ENCODE results near the gene PAPPA.

PAPPA gene

DNA sequence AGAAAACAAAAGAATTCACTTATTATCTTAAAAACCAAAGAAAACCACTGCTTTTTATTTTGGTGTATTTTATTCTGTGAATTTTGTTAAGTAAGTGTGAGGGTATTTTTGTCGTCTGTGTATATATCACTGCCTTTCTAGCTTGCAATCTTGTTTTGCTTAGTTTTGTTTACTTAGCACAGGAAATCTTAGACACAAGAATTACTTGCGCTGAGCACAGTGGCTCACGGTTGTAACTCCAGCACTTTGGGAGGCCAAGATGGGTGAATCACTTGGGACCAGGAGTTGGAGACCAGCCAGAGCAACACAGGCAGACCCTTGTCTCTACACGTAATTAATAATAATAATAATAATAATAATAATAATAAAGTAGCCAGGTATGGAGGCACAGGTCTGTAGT, 230.3 kb downstream of the PAPPA start:
- no peak for DNase-seq (ENCODE audit: low read depth in 2 of 2)

DNA sequence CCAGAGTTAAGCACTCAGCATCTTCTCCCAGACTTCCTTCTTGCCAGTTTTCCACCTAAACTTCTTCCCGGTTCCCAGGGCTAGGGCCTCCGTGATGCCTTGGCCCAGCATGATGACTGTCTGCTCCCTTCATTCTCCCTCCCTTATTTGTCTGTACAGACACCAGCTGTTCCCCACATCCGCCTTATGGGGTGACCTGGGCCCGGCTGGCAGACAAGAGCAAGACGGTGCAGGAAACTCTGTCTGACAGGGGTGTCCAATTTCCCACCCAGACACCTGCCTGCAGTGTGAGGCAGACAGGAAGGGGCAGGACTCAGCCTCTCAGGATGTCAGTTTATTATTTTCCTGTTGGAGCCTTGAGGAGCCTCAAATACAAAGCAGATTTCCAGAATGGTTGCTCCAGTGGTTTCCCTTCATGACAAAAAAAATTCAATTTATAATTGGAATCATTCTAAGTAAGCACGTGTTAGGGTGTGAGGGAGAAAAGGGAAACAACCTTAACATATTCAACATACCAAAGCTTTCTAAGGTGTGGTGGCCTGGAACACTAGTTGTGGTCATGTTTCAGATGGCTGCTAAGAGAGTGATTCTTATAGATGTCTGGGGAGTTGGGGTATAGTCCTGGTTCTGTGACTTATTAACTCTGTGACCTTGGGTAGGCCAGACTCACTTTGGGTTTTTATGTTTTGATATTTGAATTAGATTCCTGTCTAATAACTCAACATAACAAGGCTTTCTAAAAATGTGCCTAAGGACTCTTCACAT, 234.5 kb downstream of the PAPPA start:
- no peak for DNase-seq (ENCODE audit: low read depth in 2 of 2)

- no peak for DNase-seq (ENCODE audit: low read depth in 2 of 2)
Observed at GRCh38 chr9:116389541-116390302, 236.1 kb downstream of the PAPPA start.

- DNase-seq (ENCODE audit: low read depth in 2 of 2) = no peak
Observed at GRCh38 chr9:116390303-116391228, 237.0 kb downstream of the PAPPA start.

- no peak for DNase-seq (ENCODE audit: low read depth in 2 of 2)
Observed at GRCh38 chr9:116391306-116391900, 237.8 kb downstream of the PAPPA start.

DNA sequence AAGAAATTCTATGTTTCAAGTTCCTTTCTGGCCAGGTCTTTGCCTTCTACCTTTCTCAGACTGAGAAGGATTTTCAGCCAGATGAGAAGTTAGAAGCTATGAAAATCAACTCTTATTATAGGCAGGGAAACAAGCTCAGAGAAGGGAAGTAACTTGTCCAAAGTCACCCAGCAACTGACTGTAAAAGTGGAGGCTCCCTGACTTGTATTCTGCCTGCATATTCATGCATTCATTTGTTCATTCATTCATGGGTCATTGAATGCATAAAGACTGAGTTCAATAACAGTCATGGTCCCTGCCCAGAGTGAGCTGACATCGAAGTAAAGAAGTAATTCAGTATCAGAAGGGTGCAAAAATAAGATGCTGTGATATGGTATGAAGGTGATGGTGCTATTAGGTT, 239.6 kb downstream of the PAPPA start:
- no peak for DNase-seq (ENCODE audit: low read depth in 2 of 2)

GRCh38 chr9:116394070-116394469, 240.5 kb downstream of the PAPPA start:
- DNase-seq (ENCODE audit: low read depth in 2 of 2) = no peak

- DNase-seq (ENCODE audit: low read depth in 2 of 2) = no peak
Observed at GRCh38 chr9:116394894-116395698, 241.5 kb downstream of the PAPPA start.

GRCh38 chr9:116395699-116396037, 242.1 kb downstream of the PAPPA start:
- DNase-seq (ENCODE audit: low read depth in 2 of 2) = no peak

DNA sequence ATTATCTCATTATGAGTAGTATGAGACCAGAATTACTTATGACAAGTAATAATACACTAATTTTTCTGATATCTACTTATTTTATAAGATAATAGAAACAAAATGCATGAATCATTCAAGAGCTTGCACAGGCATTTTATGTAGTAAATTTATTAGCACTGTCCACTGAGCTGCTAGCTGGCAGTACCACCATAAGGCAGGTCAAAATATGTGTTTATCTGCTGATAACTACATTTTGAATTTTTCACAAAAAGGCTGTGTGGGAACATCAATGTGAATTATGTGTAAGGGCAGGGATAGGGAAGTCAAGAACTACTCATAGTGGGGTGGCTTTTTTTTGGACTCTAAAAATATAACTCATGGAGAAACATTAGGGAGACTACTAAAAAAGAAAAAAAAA, 249.6 kb downstream of the PAPPA start:
- no peak for DNase-seq (ENCODE audit: low read depth in 2 of 2)

DNA sequence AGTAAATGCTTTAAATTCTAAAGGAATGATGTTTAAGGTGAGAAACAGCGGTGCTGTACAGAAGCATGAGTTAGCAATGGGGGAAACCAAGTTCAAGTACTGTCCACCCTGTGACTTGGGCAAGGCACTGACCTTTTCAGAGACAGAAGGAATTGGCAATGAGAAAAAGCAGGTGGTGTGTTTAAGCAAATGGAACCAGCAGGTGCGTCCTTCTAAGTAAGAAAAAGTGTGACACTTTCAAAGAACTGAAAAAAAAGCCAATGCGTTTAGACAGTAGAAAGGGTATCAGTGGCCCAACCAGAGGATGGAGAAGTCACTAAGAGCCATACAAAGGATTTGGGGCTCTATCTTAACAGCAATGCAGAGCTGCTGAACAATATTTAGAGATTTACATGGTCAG, 250.6 kb downstream of the PAPPA start:
- DNase-seq (ENCODE audit: low read depth in 2 of 2) = no peak

GRCh38 chr9:116405321-116405720, 251.7 kb downstream of the PAPPA start:
- no peak for DNase-seq (ENCODE audit: low read depth in 2 of 2)

DNA sequence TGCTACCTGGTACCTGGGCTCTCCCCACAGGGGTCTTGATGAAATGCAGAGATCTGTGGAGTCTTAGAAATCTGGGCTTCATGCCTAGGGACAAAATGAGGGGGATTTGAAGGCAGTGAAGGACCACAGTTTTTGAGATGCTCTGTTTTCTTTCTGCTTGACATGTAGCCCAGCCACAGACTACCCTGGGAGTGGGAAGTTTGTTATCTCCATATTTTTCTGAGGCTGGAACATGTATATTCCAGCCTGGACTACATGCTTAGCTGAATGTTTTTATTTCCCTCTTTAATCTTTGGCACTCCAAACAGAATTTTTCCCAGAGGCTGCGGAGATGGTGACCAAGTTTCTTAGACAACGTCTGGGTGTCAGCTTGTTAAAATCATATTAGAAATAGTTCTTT, 252.9 kb downstream of the PAPPA start:
- DNase-seq (ENCODE audit: low read depth in 2 of 2) = no peak

DNA sequence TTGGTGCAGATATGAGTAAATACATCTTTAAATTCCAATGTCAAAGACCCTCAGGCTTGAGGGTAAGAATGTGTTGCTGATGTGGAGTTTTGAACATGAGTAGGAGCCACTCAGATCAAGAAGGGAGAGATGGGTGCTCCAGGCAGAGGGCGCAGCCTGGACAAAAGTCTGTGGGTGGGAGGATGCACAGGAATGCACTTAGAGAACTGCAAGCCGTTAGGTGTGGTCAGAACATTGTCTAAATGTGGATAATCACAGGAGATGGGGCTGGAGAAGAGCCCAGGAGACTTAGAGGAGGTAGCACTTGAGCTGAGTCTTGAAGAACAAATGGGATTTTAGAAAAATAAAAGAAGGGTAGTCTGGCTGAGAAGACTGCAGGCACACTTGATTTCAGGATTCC, 255.5 kb downstream of the PAPPA start:
- no peak for DNase-seq (ENCODE audit: low read depth in 2 of 2)

- no peak for DNase-seq (ENCODE audit: low read depth in 2 of 2)
Observed at GRCh38 chr9:116409638-116410037, 256.0 kb downstream of the PAPPA start.

DNA sequence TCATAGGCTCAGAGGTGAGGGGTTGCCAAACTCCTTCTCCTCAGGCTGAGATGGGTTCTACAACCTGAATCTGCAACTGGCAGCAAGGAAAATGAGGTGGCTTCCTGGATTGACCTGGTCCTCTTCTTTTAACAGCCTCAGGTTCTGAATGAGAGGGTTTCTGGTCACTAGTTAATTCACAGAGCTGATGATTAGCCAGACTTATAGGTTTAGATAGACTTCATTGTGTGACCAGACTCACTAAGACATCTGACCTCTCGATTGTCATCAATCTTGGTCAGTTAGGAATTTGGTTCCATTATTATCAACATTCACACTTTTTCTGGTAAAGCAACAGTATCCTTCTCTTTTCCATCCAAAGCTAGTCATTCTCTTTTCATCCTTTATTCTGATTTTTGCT, 257.9 kb downstream of the PAPPA start:
- DNase-seq (ENCODE audit: low read depth in 2 of 2) = no peak

GRCh38 chr9:116414374-116414773, 260.8 kb downstream of the PAPPA start:
- no peak for DNase-seq (ENCODE audit: low read depth in 2 of 2)

DNA sequence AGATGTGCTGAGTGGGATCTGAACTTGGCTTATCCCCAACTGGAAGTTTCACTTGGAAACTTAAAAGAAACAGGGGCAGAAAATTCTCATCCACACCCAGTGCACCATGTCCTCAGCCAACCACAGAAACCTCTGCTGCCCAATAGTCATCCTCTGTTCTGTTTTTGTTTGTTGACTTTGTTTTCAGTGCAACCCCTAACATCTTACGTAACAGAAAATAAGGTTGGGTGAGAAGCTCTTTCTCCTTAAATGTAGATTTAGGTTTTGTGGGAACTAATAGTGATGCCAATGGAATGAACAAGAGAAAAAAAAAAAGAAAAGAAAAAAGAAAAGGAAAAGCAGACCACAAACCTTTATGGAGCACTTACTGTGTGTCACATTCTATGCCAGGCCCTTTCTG, 262.8 kb downstream of the PAPPA start:
- DNase-seq (ENCODE audit: low read depth in 2 of 2) = no peak

DNA sequence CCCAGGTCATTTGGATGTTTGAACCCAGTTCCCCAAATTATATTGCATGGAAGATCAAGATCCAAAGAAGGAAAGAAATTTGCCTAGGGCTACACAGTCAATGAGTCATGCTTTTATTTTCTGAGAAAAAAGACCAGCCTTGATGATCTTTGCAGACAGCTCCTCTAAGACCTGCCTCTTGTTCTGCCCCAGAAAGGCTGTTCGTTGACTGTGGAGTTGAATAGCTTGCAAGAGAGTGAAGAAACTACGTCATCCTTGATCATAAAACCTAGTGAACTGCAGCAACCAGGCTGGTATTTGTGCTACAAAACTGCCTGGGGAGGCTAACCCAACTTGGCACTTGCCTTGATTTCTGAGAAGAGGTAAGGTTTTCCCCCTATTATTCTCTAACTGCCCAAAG, 263.9 kb downstream of the PAPPA start:
- no peak for DNase-seq (ENCODE audit: low read depth in 2 of 2)

GRCh38 chr9:116419181-116419580, 265.6 kb downstream of the PAPPA start:
- no peak for DNase-seq (ENCODE audit: low read depth in 2 of 2)

DNA sequence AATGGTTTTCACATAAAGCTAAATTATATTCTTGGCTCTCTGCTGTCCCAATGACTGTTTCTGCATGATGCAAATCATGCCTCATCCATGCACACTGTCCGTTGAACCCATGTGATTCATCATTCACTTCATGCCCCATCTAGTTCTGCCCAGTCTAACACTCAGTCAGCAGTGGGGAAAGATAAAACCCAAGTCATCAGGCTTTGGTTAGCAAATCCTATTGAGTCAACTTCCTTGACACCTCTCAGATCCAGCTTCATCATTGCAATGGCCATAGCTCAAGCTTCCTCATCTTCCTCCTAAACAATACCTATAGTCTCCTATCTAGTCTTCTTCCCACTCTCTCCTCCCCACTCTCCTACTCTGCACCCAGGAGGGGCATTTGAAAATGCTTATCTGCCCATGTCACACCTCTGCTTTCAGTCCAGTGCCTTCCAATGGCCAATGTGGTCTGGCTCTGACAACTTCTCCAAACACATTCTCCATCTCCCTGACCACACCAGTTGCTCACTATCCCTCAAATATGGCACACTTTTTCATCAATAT, 267.5 kb downstream of the PAPPA start:
- no peak for DNase-seq (ENCODE audit: low read depth in 2 of 2)
